Measurements from ENCODE around the gene FAM168A.
A peak's percentile ranks its signal among the peaks of the same experiment; 100 is the strongest.

The FAM168A gene

GRCh38 chr11:73623686-73624085 is 25.8 kb upstream of the FAM168A start:
- no peak for TF ChIP-seq CTCF (conservative IDR thresholded peaks at IDR 0.05; ENCODE audit: low read length)

GRCh38 chr11:73622926-73623593 is 25.1 kb upstream of the FAM168A start:
- DNase-seq (ENCODE audit: low read depth): no peak
- TF ChIP-seq CTCF (conservative IDR thresholded peaks at IDR 0.05; ENCODE audit: low read length): no peak
- no peak overlapping the region for H3K4me3 ChIP-seq (ENCODE audit: low read length)

More at GRCh38 chr11:73623686-73624085, 25.8 kb upstream of the FAM168A start:
- H3K4me3 ChIP-seq (ENCODE audit: low read length): no peak overlapping the region
- peak; percentile 18 for DNase-seq (ENCODE audit: low read depth)

- H3K4me3 ChIP-seq (ENCODE audit: low read length): no peak overlapping the region
- DNase-seq (ENCODE audit: low read depth): no peak
- no peak for TF ChIP-seq CTCF (conservative IDR thresholded peaks at IDR 0.05; ENCODE audit: low read length)
Observed at GRCh38 chr11:73614591-73614990, 16.7 kb upstream of the FAM168A start.

- TF ChIP-seq CTCF (conservative IDR thresholded peaks at IDR 0.05; ENCODE audit: low read length): no peak
- DNase-seq (ENCODE audit: low read depth): no peak
- no peak overlapping the region for H3K4me3 ChIP-seq (ENCODE audit: low read length)
Observed at GRCh38 chr11:73612601-73613140, 14.8 kb upstream of the FAM168A start.

GRCh38 chr11:73598719-73599379 is 937 bp upstream of the FAM168A start:
- DNase-seq (ENCODE audit: low read depth): no peak
- H3K4me3 ChIP-seq (ENCODE audit: low read length): peak overlapping the region; percentile 72
- TF ChIP-seq CTCF (conservative IDR thresholded peaks at IDR 0.05; ENCODE audit: low read length): no peak

- H3K4me3 ChIP-seq (ENCODE audit: low read length): peak overlapping the region; percentile 72
Observed at GRCh38 chr11:73597336-73597955, 466 bp downstream of the FAM168A start.

More at GRCh38 chr11:73597336-73597955, 466 bp downstream of the FAM168A start:
- no peak for TF ChIP-seq CTCF (conservative IDR thresholded peaks at IDR 0.05; ENCODE audit: low read length)
- DNase-seq (ENCODE audit: low read depth): no peak

Measured in AG10803 (cell line).